B cell (primary cell): ENCODE results near the gene PLPP2. TPM values are rescaled to one million over a fixed set of nuclear protein-coding genes. Genes with fewer than 3 reads are reported as not detected.

ENCODE experiments used
- ATAC-seq: fragments of 200-7000 bp; cut with Tn5 transposase; one replicate; pipeline ENCODE4 v1.10.0; 2021; ENCODE audit warnings: low read depth, mild to moderate bottlenecking, moderate number of reproducible peaks, moderate library complexity
- CTCF ChIA-PET: fragments of 350-600 bp; sonication (Branson Sonifier 250); formaldehyde crosslinking; loops from one replicate; lab custom pipeline; 2021; ENCODE audit warnings: antibody characterized with exemption, inconsistent platforms; lab: Charles Lee
- POLR2A ChIA-PET: fragments of 350-600 bp; sonication (Branson Sonifier 250); formaldehyde crosslinking; loops from one replicate; lab custom pipeline; 2021; ENCODE audit warnings: antibody characterized with exemption; lab: Charles Lee
- DNase-seq: peaks from one replicate; pipeline ENCODE4 v3.0.0; 2013
- H2AFZ ChIP-seq: 2 replicates; pipeline ENCODE4 v1.6.1; 2012; ENCODE audit warnings: mild to moderate bottlenecking, low read depth, low read length; ENCODE audit not compliant: insufficient read depth, poor library complexity, severe bottlenecking
- H3K27ac ChIP-seq, 2 donors: 1 replicate in 1 of 2; 2 replicates in 1 of 2; pipeline ENCODE4 v1.5.1; 2012 to 2013; ENCODE audit warnings: low read length in 2 of 2, mild to moderate bottlenecking in 2 of 2, moderate library complexity in 1 of 2
- H3K27me3 ChIP-seq, 4 experiments: fragments of 200-600 bp in 1 of 4; sonication (generic) in 1 of 4; replicated peaks in 1 of 4; 1 replicate in 2 of 4; 2 replicates in 2 of 4; pipeline versions ENCODE4 v1.6.1 to v1.7.0; 2013 to 2016; ENCODE audit warnings: low read length in 3 of 4, mild to moderate bottlenecking in 2 of 4, mixed read lengths in 1 of 4, moderate library complexity in 1 of 4; ENCODE audit not compliant: insufficient read depth in 4 of 4, control insufficient read depth in 3 of 4; ENCODE audit errors: control extremely low read depth in 1 of 4
- H3K36me3 ChIP-seq, 2 experiments: replicated peaks in 1 of 2; 1 replicate in 1 of 2; 2 replicates in 1 of 2; pipeline versions ENCODE4 v1.6.1 to v1.7.1; 2013; ENCODE audit warnings: low read length in 1 of 2; ENCODE audit not compliant: insufficient read depth in 2 of 2, control insufficient read depth in 1 of 2; ENCODE audit errors: control extremely low read depth in 1 of 2, extremely low read depth in 1 of 2
- H3K4me1 ChIP-seq, 2 donors: fragments of 200-600 bp in 1 of 2; sonication (generic) in 1 of 2; 1 replicate in 1 of 2; 2 replicates in 1 of 2; pipeline versions ENCODE4 v1.5.1 to v1.6.1; 2013 to 2017; ENCODE audit warnings: low read length in 2 of 2; ENCODE audit not compliant: control insufficient read depth in 2 of 2, insufficient read depth in 2 of 2
- H3K4me2 ChIP-seq: replicated peaks from 2 replicates; pipeline ENCODE3; 2012; ENCODE audit warnings: mild to moderate bottlenecking, low read depth, low read length; ENCODE audit not compliant: poor library complexity, severe bottlenecking
- H3K4me3 ChIP-seq, 5 experiments: fragments of 200-600 bp in 1 of 5; sonication (generic) in 1 of 5; 1 replicate in 3 of 5; 2 replicates in 2 of 5; pipeline versions ENCODE4 v1.5.1 to v1.7.0; 2011 to 2016; ENCODE audit warnings: low read length in 4 of 5, mild to moderate bottlenecking in 4 of 5, low read depth in 2 of 5, control low read depth in 1 of 5, moderate library complexity in 1 of 5; ENCODE audit not compliant: insufficient read depth in 1 of 5; ENCODE audit errors: control extremely low read depth in 1 of 5, extremely low read depth in 1 of 5
- H3K79me2 ChIP-seq: fragments of 200-600 bp; sonication (generic); one replicate; pipeline ENCODE4 v1.6.0; 2016; ENCODE audit warnings: low read length; ENCODE audit not compliant: control insufficient read depth, insufficient read depth
- H3K9ac ChIP-seq: fragments of 200-600 bp; sonication (generic); 2 replicates; pipeline ENCODE4 v1.6.1; 2017; ENCODE audit warnings: mild to moderate bottlenecking, low read length, moderate library complexity
- H3K9me3 ChIP-seq, 3 donors: one replicate each; pipeline versions ENCODE4 v1.6.1 to v1.7.1; 2013; ENCODE audit warnings: low read length in 2 of 3; ENCODE audit not compliant: control insufficient read depth in 2 of 3, insufficient read depth in 1 of 3; ENCODE audit errors: control extremely low read depth in 1 of 3
- H4K20me1 ChIP-seq: 2 replicates; pipeline ENCODE4 v1.6.0; 2012; ENCODE audit warnings: mild to moderate bottlenecking, low read length; ENCODE audit not compliant: insufficient read depth, control insufficient read depth, poor library complexity, severe bottlenecking
- H3K27ac Mint-ChIP-seq: one replicate; pipeline ENCODE4 v1.8.0; 2021; ENCODE audit warnings: mixed read lengths
- H3K27me3 Mint-ChIP-seq: one replicate; pipeline ENCODE4 v1.8.0; 2021; ENCODE audit warnings: mixed read lengths
- H3K4me1 Mint-ChIP-seq: one replicate; pipeline ENCODE4 v1.8.0; 2021; ENCODE audit warnings: mixed read lengths
- H3K4me3 Mint-ChIP-seq: one replicate; pipeline ENCODE4 v1.8.0; 2021; ENCODE audit warnings: mixed read lengths
- H3K9me3 Mint-ChIP-seq: one replicate; pipeline ENCODE4 v1.8.0; 2022; ENCODE audit warnings: mixed read lengths; ENCODE audit not compliant: insufficient read depth
- CTCF ChIP-seq: fragments of 200-600 bp; IDR thresholded peaks from one replicate; pipeline ENCODE4 v1.8.0; 2022; ENCODE audit warnings: antibody characterized with exemption, mild to moderate bottlenecking
- EZH2 ChIP-seq: IDR thresholded peaks from 2 replicates; pipeline ENCODE4 v1.6.1; 2012; ENCODE audit warnings: borderline replicate concordance, low read depth, mild to moderate bottlenecking, moderate library complexity, low read length; ENCODE audit not compliant: insufficient read depth, poor library complexity, severe bottlenecking
- WGBS: methylation state at CpG from one replicate; pipeline ENCODE4 v1.1.5; 2013; ENCODE audit warnings: missing lambda C conversion rate; ENCODE audit not compliant: insufficient coverage; 5-methylcytosine and 5-hydroxymethylcytosine counted together
- intact Hi-C: fragments of 100-400 bp; cut with micrococcal nuclease; formaldehyde crosslinking; loops from one replicate; pipeline ENCODE4 v1.10.0; 2022
- polyA plus RNA-seq: library from polyadenylated mRNA; depleted of rRNA; stranded (reverse); fragments of >200 nt; gene quantifications from 2 replicates; pipeline ENCODE4 v1.2.3, GENCODE V29; 2012
- total RNA-seq, 2 donors: library from RNA; stranded (reverse); fragments of 120-200 nt in 1 of 2; gene quantifications; 1 replicate in 1 of 2; 2 replicates in 1 of 2; pipeline versions ENCODE4 v1.2.3 to v1.2.4, GENCODE V29; 2013 to 2022

Gene PLPP2
- total and polyA plus RNA-seq, 2 donors (not counting 1 experiment from before 2014, with no cell fraction given): 0.37 to 1.3 TPM

- H3K9me3 ChIP-seq: peaks cover 0 to 38% (median 16%) of the 10 kb centered on the region in 3 donors
- H3K4me1 ChIP-seq: no peaks in the 10 kb centered on the region
- intact Hi-C loops: no loop called here
- Mint-ChIP-seq H3K27ac (no peak overlapping the region), H3K9me3 (peaks cover 2% of the 10 kb centered on the region), H3K4me3 (no peak overlapping the region), H3K4me1 (no peaks in the 10 kb centered on the region), H3K27me3 (no peaks in the 10 kb centered on the region)
- H2AFZ ChIP-seq: no peak overlapping the region
- no peak overlapping the region for H3K9ac ChIP-seq
- ChIA-PET CTCF (no interaction called here), POLR2A (no interaction called here)
- no peak overlapping the region for H3K4me3 ChIP-seq
- no peak overlapping the region for H3K4me2 ChIP-seq
- peaks cover 2 to 75% of the 10 kb centered on the region in 2 experiments for H3K36me3 ChIP-seq
- WGBS: 98% methylated on average over 15 of the region's 17 CpGs
- no peaks in the 10 kb centered on the region for H3K27me3 ChIP-seq
- H3K79me2 ChIP-seq: peaks cover 6% of the 10 kb centered on the region
- no peak for DNase-seq
- ATAC-seq: no peak
- TF ChIP-seq EZH2: no peak
- TF ChIP-seq CTCF: no peak
- H4K20me1 ChIP-seq: no peaks in the 10 kb centered on the region
- no peak overlapping the region for H3K27ac ChIP-seq
Observed at GRCh38 chr19:327291-328024, 36.3 kb upstream of the PLPP2 start.

- Histone ChIP-seq H3K4me2 (no peak overlapping the region), H3K9me3 (peaks cover 0 to 38% (median 16%) of the 10 kb centered on the region in 3 donors), H3K4me3 (no peak overlapping the region), H2AFZ (no peak overlapping the region), H3K27me3 (no peaks in the 10 kb centered on the region), H3K79me2 (peaks cover 6% of the 10 kb centered on the region), H4K20me1 (no peaks in the 10 kb centered on the region), H3K36me3 (peaks cover 2 to 75% of the 10 kb centered on the region in 2 experiments), H3K27ac (no peak overlapping the region), H3K9ac (no peak overlapping the region), H3K4me1 (no peaks in the 10 kb centered on the region)
- no peak for ATAC-seq
- CTCF ChIA-PET: no interaction called here
- no peaks in the 10 kb centered on the region for H3K27me3 Mint-ChIP-seq
- DNase-seq: no peak
- POLR2A ChIA-PET: no interaction called here
- H3K4me3 Mint-ChIP-seq: no peak overlapping the region
- intact Hi-C loops: no loop called here
- WGBS: 97% methylated on average over 14 of the region's 15 CpGs
- TF ChIP-seq EZH2 (no peak), CTCF (no peak)
- H3K9me3 Mint-ChIP-seq: peaks cover 2% of the 10 kb centered on the region
- H3K4me1 Mint-ChIP-seq: no peaks in the 10 kb centered on the region
- no peak overlapping the region for H3K27ac Mint-ChIP-seq
Observed at GRCh38 chr19:326871-327270, 35.7 kb upstream of the PLPP2 start.
